Effector CD4-positive, alpha-beta T cell (primary cell): ENCODE measurements around the gene FGF18.
"Not testable (repeated sequence)": the region's sequence is repeated elsewhere in the genome, so short reads cannot be mapped to it uniquely, and the experiment has no call there.

ENCODE experiments used
- DNase-seq: peaks from one replicate; pipeline ENCODE4 v3.0.0-alpha.2; 2020

The FGF18 gene

GRCh38 chr5:171476701-171477100, 57.3 kb downstream of the FGF18 start:
- DNase-seq = no peak

GRCh38 chr5:171477101-171477500, 57.7 kb downstream of the FGF18 start:
- DNase-seq = no peak

- DNase-seq = no peak
Measured at GRCh38 chr5:171477666-171478065, 58.2 kb downstream of the FGF18 start.

- no peak for DNase-seq
Measured at GRCh38 chr5:171478946-171479775, 59.7 kb downstream of the FGF18 start.

- DNase-seq = no peak
Measured at GRCh38 chr5:171479776-171480125, 60.3 kb downstream of the FGF18 start.

GRCh38 chr5:171480239-171480638, 60.8 kb downstream of the FGF18 start:
- DNase-seq = no peak

GRCh38 chr5:171481571-171482433, 62.4 kb downstream of the FGF18 start:
- no peak for DNase-seq

GRCh38 chr5:171482434-171482730, 62.9 kb downstream of the FGF18 start:
- DNase-seq = no peak

- no peak for DNase-seq
Measured at GRCh38 chr5:171483551-171484135, 64.2 kb downstream of the FGF18 start.

- peak; percentile 29 for DNase-seq
Measured at GRCh38 chr5:171484460-171484899, 65.0 kb downstream of the FGF18 start.

- no peak for DNase-seq
Measured at GRCh38 chr5:171485668-171486067, 66.2 kb downstream of the FGF18 start.

- DNase-seq = no peak
Measured at GRCh38 chr5:171486613-171487012, 67.2 kb downstream of the FGF18 start.

- no peak for DNase-seq
Measured at GRCh38 chr5:171488876-171489275, 69.4 kb downstream of the FGF18 start.

- no peak for DNase-seq
Measured at GRCh38 chr5:171492781-171493180, 73.3 kb downstream of the FGF18 start.

- DNase-seq = no peak
Measured at GRCh38 chr5:171493646-171494393, 74.4 kb downstream of the FGF18 start.

GRCh38 chr5:171494452-171495121, 75.1 kb downstream of the FGF18 start:
- no peak for DNase-seq

- no peak for DNase-seq
Measured at GRCh38 chr5:171495122-171495700, 75.8 kb downstream of the FGF18 start.

- DNase-seq = no peak
Measured at GRCh38 chr5:171496456-171496855, 77.0 kb downstream of the FGF18 start.

- not testable (repeated sequence) for DNase-seq
Measured at GRCh38 chr5:171497494-171497893, 78.0 kb downstream of the FGF18 start.

GRCh38 chr5:171498166-171498565, 78.7 kb downstream of the FGF18 start:
- no peak for DNase-seq

GRCh38 chr5:171499611-171500010, 80.2 kb downstream of the FGF18 start:
- DNase-seq = no peak

GRCh38 chr5:171505473-171506043, 86.1 kb downstream of the FGF18 start:
- no peak for DNase-seq
